Measurements from ENCODE around the gene MCM6.

DNA sequence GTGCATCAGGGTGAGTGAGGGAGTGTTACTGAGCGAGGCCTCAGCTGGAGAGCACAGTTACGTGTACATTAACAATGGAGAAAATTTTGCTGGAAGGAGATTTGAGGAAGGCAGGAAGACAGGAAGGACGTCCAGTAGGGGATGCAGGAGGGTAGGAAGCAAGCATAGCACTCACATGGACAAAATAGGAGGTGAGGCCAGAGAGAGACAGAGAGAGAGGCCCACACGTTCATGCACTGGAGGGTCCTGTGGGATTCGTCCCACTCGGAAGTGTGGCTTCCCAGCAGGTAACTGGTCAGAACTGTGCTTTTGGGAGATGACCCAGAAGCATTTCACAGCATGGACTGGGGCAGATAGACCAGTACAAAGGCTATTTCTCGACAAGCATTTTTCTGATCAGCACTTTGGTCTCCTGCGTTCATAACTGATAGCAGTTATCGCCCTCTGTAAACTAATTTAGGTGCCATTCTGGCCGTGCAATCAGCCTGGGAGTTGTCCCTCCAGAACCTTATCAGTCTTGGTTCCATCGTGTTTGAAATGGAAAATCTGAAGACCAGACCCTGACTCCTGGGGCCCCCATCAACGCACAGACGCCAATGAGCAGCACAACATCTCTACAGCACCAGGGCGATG is 44.9 kb downstream of the MCM6 start:
- TF ChIP-seq, protein P1, sequence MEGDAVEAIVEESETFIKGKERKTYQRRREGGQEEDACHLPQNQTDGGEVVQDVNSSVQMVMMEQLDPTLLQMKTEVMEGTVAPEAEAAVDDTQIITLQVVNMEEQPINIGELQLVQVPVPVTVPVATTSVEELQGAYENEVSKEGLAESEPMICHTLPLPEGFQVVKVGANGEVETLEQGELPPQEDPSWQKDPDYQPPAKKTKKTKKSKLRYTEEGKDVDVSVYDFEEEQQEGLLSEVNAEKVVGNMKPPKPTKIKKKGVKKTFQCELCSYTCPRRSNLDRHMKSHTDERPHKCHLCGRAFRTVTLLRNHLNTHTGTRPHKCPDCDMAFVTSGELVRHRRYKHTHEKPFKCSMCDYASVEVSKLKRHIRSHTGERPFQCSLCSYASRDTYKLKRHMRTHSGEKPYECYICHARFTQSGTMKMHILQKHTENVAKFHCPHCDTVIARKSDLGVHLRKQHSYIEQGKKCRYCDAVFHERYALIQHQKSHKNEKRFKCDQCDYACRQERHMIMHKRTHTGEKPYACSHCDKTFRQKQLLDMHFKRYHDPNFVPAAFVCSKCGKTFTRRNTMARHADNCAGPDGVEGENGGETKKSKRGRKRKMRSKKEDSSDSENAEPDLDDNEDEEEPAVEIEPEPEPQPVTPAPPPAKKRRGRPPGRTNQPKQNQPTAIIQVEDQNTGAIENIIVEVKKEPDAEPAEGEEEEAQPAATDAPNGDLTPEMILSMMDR (IDR thresholded peaks at IDR 0.05): no peak
- no peak for TF ChIP-seq POLR2A (IDR thresholded peaks at IDR 0.05)
- no peak for TF ChIP-seq POLR2AphosphoS5 (IDR thresholded peaks at IDR 0.05; ENCODE audit: insufficient read depth in 1 of 2, low read depth in 1 of 2)
